ENCODE results near the gene HECTD4. TPM values are rescaled to one million over a fixed set of nuclear protein-coding genes. Genes with fewer than 3 reads are reported as not detected.

Gene HECTD4
- total and polyA plus RNA-seq, 2 donors (not counting 1 experiment from before 2014, with no cell fraction given) = 46.4 to 92.2 TPM

DNA sequence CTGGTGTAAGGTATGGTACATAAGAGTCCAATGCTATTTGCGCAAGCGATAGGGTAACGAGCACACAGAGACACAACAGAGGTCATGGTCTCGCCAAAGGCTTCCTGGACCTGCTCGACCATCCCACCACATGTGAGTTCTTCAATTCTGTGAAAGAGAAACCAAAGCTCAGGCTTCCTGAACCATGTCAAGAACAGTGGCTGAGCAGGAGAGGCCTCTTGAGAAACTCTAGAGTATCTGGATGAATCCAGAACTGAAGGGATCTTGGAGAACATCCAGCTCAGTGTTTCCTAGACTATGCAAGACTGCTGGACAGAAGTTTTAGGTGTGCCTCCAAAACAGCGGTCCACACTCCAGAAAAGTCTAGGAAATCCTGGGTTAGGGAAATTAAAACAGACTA lies 142.3 kb downstream of the HECTD4 start:
- Mint-ChIP-seq H3K27ac (peak overlapping the region; percentile 76), H3K9me3 (ENCODE audit: insufficient read depth) (no peaks in the 10 kb centered on the region), H3K4me3 (peak overlapping the region; percentile 62), H3K4me1 (peaks cover 9% of the 10 kb centered on the region), H3K27me3 (no peaks in the 10 kb centered on the region)
- no peaks in the 10 kb centered on the region for H3K27me3 ChIP-seq (replicated peaks in 1 of 4; ENCODE audit: control extremely low read depth in 1 of 4, control insufficient read depth in 3 of 4, insufficient read depth in 4 of 4, low read length in 3 of 4)
- H3K27ac ChIP-seq (ENCODE audit: low read length in 2 of 2) = peak overlapping the region in 1 of 2 donors; percentile 56
- no peak for TF ChIP-seq EZH2 (IDR thresholded peaks at IDR 0.05; ENCODE audit: borderline replicate concordance, insufficient read depth, low read depth, low read length, poor library complexity, severe bottlenecking)
- TF ChIP-seq, protein P1, sequence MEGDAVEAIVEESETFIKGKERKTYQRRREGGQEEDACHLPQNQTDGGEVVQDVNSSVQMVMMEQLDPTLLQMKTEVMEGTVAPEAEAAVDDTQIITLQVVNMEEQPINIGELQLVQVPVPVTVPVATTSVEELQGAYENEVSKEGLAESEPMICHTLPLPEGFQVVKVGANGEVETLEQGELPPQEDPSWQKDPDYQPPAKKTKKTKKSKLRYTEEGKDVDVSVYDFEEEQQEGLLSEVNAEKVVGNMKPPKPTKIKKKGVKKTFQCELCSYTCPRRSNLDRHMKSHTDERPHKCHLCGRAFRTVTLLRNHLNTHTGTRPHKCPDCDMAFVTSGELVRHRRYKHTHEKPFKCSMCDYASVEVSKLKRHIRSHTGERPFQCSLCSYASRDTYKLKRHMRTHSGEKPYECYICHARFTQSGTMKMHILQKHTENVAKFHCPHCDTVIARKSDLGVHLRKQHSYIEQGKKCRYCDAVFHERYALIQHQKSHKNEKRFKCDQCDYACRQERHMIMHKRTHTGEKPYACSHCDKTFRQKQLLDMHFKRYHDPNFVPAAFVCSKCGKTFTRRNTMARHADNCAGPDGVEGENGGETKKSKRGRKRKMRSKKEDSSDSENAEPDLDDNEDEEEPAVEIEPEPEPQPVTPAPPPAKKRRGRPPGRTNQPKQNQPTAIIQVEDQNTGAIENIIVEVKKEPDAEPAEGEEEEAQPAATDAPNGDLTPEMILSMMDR (IDR thresholded peaks at IDR 0.05) = no peak
- no peaks in the 10 kb centered on the region for H3K9me3 ChIP-seq (ENCODE audit: control extremely low read depth in 1 of 3, control insufficient read depth in 2 of 3, insufficient read depth in 1 of 3, low read length in 2 of 3)
- no peaks in the 10 kb centered on the region for H4K20me1 ChIP-seq (ENCODE audit: control insufficient read depth, insufficient read depth, low read length, poor library complexity, severe bottlenecking)
- no peaks in the 10 kb centered on the region for H3K79me2 ChIP-seq (ENCODE audit: control insufficient read depth, insufficient read depth, low read length)
- H3K4me2 ChIP-seq (replicated peaks; ENCODE audit: low read depth, low read length, poor library complexity, severe bottlenecking) = peak overlapping the region; percentile 7
- no peak overlapping the region for H3K4me3 ChIP-seq (ENCODE audit: control extremely low read depth in 1 of 5, extremely low read depth in 1 of 5, insufficient read depth in 1 of 5, low read depth in 2 of 5, low read length in 4 of 5)
- no peak overlapping the region for H3K9ac ChIP-seq (ENCODE audit: low read length)
- peaks cover 6 to 11% of the 10 kb centered on the region in 2 donors for H3K4me1 ChIP-seq (ENCODE audit: control insufficient read depth in 2 of 2, insufficient read depth in 2 of 2, low read length in 2 of 2)
- ATAC-seq (ENCODE audit: low read depth) (peak; percentile 62), DNase-seq (peak; percentile 54)
- H3K36me3 ChIP-seq (replicated peaks in 1 of 2; ENCODE audit: control extremely low read depth in 1 of 2, control insufficient read depth in 1 of 2, extremely low read depth in 1 of 2, insufficient read depth in 2 of 2, low read length in 1 of 2) = peaks cover 31 to 61% of the 10 kb centered on the region in 2 experiments
- ChIA-PET CTCF (interaction anchor here (0.9 to 1.2 kb wide), 3 partner anchors 16 to 147 kb away, joined by 3 read pairs; no protein-coding TSS in a partner anchor), POLR2A (no interaction called here)
- intact Hi-C loops (cut with micrococcal nuclease) = loop anchor here (2.0 kb wide), 1 partner anchor 65 kb away; no protein-coding TSS in a partner anchor
- H2AFZ ChIP-seq (ENCODE audit: insufficient read depth, low read depth, low read length, poor library complexity, severe bottlenecking) = no peak overlapping the region
- 70% methylated on average over 5 of the region's 6 CpGs for WGBS (ENCODE audit: insufficient coverage)

- ChIA-PET CTCF (interaction anchor here (1.1 to 1.3 kb wide), 2 partner anchors 41 to 147 kb away, joined by 3 read pairs; no protein-coding TSS in a partner anchor), POLR2A (no interaction called here)
- Mint-ChIP-seq H3K9me3 (ENCODE audit: insufficient read depth) (no peaks in the 10 kb centered on the region), H3K4me3 (no peak overlapping the region), H3K27ac (no peak overlapping the region), H3K27me3 (no peaks in the 10 kb centered on the region), H3K4me1 (peaks cover 9% of the 10 kb centered on the region)
- Histone ChIP-seq H3K27ac (ENCODE audit: low read length in 2 of 2) (peak overlapping the region in 1 of 2 donors; percentile 56), H4K20me1 (ENCODE audit: control insufficient read depth, insufficient read depth, low read length, poor library complexity, severe bottlenecking) (no peaks in the 10 kb centered on the region), H3K4me1 (ENCODE audit: control insufficient read depth in 2 of 2, insufficient read depth in 2 of 2, low read length in 2 of 2) (peaks cover 6 to 11% of the 10 kb centered on the region in 2 donors), H3K4me2 (replicated peaks; ENCODE audit: low read depth, low read length, poor library complexity, severe bottlenecking) (no peak overlapping the region), H3K4me3 (ENCODE audit: control extremely low read depth in 1 of 5, extremely low read depth in 1 of 5, insufficient read depth in 1 of 5, low read depth in 2 of 5, low read length in 4 of 5) (no peak overlapping the region), H3K79me2 (ENCODE audit: control insufficient read depth, insufficient read depth, low read length) (no peaks in the 10 kb centered on the region), H3K36me3 (replicated peaks in 1 of 2; ENCODE audit: control extremely low read depth in 1 of 2, control insufficient read depth in 1 of 2, extremely low read depth in 1 of 2, insufficient read depth in 2 of 2, low read length in 1 of 2) (peaks cover 36 to 68% of the 10 kb centered on the region in 2 experiments), H3K9ac (ENCODE audit: low read length) (no peak overlapping the region), H3K9me3 (ENCODE audit: control extremely low read depth in 1 of 3, control insufficient read depth in 2 of 3, insufficient read depth in 1 of 3, low read length in 2 of 3) (no peaks in the 10 kb centered on the region), H3K27me3 (replicated peaks in 1 of 4; ENCODE audit: control extremely low read depth in 1 of 4, control insufficient read depth in 3 of 4, insufficient read depth in 4 of 4, low read length in 3 of 4) (no peaks in the 10 kb centered on the region), H2AFZ (ENCODE audit: insufficient read depth, low read depth, low read length, poor library complexity, severe bottlenecking) (no peak overlapping the region)
- TF ChIP-seq EZH2 (IDR thresholded peaks at IDR 0.05; ENCODE audit: borderline replicate concordance, insufficient read depth, low read depth, low read length, poor library complexity, severe bottlenecking) = no peak
- TF ChIP-seq, protein P1 (IDR thresholded peaks at IDR 0.05) = no peak
- intact Hi-C loops (cut with micrococcal nuclease) = no loop called here
- no peak for DNase-seq
- WGBS (ENCODE audit: insufficient coverage) = 99% methylated on average over 7 of the region's 7 CpGs
- ATAC-seq (ENCODE audit: low read depth) = no peak
Observed at GRCh38 chr12:112239020-112239419, 143.2 kb downstream of the HECTD4 start.

All from B cell (primary cell).